ENCODE results near the gene ADCY10.

ADCY10 gene

DNA sequence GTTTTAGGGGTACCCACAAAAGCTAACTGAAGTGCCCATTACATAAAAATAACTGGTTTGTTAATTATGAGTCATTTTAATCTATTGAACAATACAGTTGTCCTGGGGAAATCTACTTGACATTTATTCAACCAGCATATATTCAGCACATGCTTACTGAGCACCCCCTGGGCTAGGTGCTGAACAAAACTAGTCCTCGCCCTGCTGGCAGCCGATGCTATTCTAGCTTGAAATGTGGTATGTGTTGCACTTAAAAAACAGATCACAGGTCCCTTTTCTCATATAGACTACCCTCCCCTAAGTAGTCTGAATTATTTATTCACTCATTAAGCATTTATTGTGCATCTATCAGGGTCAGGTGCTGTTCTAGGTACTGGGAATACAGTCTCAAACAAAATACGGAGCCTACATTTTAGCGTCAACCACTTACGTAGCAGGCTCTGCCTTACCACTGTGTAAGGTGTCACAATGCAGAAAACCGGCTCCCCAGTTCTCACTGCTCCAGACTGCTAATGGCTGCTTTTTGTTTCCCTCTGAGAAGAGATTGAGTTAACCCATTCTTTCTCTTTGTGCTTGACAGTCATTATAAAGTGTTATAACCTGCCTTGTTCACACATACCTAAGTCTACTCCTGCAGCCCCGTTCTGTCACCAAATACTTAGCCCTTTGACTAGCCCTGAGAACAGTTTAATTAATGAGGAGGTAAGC is 57.1 kb downstream of the ADCY10 start:
- Histone ChIP-seq H3K4me3 (ENCODE audit: low read depth, low read length, poor library complexity, severe bottlenecking) (no peak overlapping the region), H3F3A (ENCODE audit: insufficient read depth, low read length) (no peaks in the 10 kb centered on the region), H3K9me2 (ENCODE audit: low read depth, low read length) (no peaks in the 10 kb centered on the region), H3K4me2 (ENCODE audit: low read length) (no peak overlapping the region), H3K9me3 (ENCODE audit: low read length) (no peaks in the 10 kb centered on the region), H3K4me1 (ENCODE audit: insufficient read depth, low read length, severe bottlenecking) (no peaks in the 10 kb centered on the region), H3K27ac (ENCODE audit: low read depth, low read length, poor library complexity, severe bottlenecking) (no peak overlapping the region), H4K20me1 (ENCODE audit: insufficient read depth, low read length) (no peaks in the 10 kb centered on the region), H3K27me3 (ENCODE audit: insufficient read depth, low read length) (peaks cover 4% of the 10 kb centered on the region; the same call in 1 of the 2 replicates), H3K36me3 (ENCODE audit: insufficient read depth, low read length) (no peaks in the 10 kb centered on the region), H2AFZ (ENCODE audit: low read length) (no peak overlapping the region), H3K79me2 (ENCODE audit: insufficient read depth, low read length) (no peaks in the 10 kb centered on the region), H3K9ac (ENCODE audit: low read length) (no peak overlapping the region)
- TF ChIP-seq EZH2 (IDR thresholded peaks at IDR 0.05; ENCODE audit: borderline replicate concordance, low read length) (no peak), CTCF (IDR thresholded peaks at IDR 0.05; ENCODE audit: low read length) (no peak)

DNA sequence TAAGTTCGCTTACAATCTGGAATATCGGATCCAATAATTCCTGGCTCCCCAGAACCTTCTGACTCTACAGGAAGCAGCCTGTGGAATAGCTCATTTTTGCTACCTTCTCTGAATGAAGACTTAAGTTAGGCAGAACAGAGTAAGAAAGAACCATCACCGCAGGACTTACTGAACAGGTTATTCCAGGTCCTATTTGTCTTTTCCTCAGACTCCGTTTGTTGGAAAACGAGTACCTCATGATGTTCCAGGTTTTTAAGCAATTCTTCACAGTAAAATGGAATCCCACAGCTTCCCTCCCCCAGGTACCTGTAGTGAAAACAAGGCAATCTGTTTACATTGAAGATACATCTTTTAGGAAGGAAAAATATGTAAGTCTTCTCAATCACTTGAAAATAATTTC is 59.8 kb downstream of the ADCY10 start:
- H3K79me2 ChIP-seq (ENCODE audit: insufficient read depth, low read length) = no peaks in the 10 kb centered on the region
- H3F3A ChIP-seq (ENCODE audit: insufficient read depth, low read length) = no peaks in the 10 kb centered on the region
- no peaks in the 10 kb centered on the region for H3K4me1 ChIP-seq (ENCODE audit: insufficient read depth, low read length, severe bottlenecking)
- H3K9ac ChIP-seq (ENCODE audit: low read length) = no peak overlapping the region
- H3K9me2 ChIP-seq (ENCODE audit: low read depth, low read length) = no peaks in the 10 kb centered on the region
- no peak overlapping the region for H3K27ac ChIP-seq (ENCODE audit: low read depth, low read length, poor library complexity, severe bottlenecking)
- no peak overlapping the region for H3K4me3 ChIP-seq (ENCODE audit: low read depth, low read length, poor library complexity, severe bottlenecking)
- H2AFZ ChIP-seq (ENCODE audit: low read length) = no peak overlapping the region
- H3K9me3 ChIP-seq (ENCODE audit: low read length) = no peaks in the 10 kb centered on the region
- H3K27me3 ChIP-seq (ENCODE audit: insufficient read depth, low read length) = peaks cover 4% of the 10 kb centered on the region; the same call in 1 of the 2 replicates
- no peak overlapping the region for H3K4me2 ChIP-seq (ENCODE audit: low read length)
- no peaks in the 10 kb centered on the region for H3K36me3 ChIP-seq (ENCODE audit: insufficient read depth, low read length)
- H4K20me1 ChIP-seq (ENCODE audit: insufficient read depth, low read length) = no peaks in the 10 kb centered on the region
- TF ChIP-seq CTCF (IDR thresholded peaks at IDR 0.05; ENCODE audit: low read length) (no peak), EZH2 (IDR thresholded peaks at IDR 0.05; ENCODE audit: borderline replicate concordance, low read length) (no peak)

DNA sequence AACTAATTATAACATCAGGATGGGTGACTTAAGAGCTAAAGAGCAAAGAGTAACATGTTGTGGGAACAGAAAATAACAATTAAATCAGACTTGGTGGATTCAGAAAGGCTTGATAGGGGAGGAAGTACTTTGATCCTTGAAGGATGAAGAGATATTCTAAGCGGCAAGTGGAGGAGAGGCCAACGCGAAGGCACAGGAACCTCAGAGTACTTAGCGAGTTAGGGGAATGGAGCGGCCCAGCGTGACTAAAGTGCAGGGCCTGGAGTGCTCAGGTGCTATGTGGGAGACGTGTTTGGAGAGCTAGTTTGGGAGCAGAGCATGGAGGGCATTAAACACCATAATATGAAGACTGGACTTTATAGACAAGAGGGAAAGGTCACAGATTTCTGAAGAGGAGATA is 64.3 kb downstream of the ADCY10 start:
- Histone ChIP-seq H3K27ac (ENCODE audit: low read depth, low read length, poor library complexity, severe bottlenecking) (no peak overlapping the region), H4K20me1 (ENCODE audit: insufficient read depth, low read length) (no peaks in the 10 kb centered on the region), H3K79me2 (ENCODE audit: insufficient read depth, low read length) (no peaks in the 10 kb centered on the region), H3F3A (ENCODE audit: insufficient read depth, low read length) (no peaks in the 10 kb centered on the region), H3K9me3 (ENCODE audit: low read length) (no peaks in the 10 kb centered on the region), H3K9me2 (ENCODE audit: low read depth, low read length) (no peaks in the 10 kb centered on the region), H3K9ac (ENCODE audit: low read length) (no peak overlapping the region), H3K27me3 (ENCODE audit: insufficient read depth, low read length) (peaks cover 4% of the 10 kb centered on the region; the same call in 1 of the 2 replicates), H3K4me3 (ENCODE audit: low read depth, low read length, poor library complexity, severe bottlenecking) (no peak overlapping the region), H3K4me2 (ENCODE audit: low read length) (no peak overlapping the region), H3K36me3 (ENCODE audit: insufficient read depth, low read length) (no peaks in the 10 kb centered on the region), H3K4me1 (ENCODE audit: insufficient read depth, low read length, severe bottlenecking) (no peaks in the 10 kb centered on the region), H2AFZ (ENCODE audit: low read length) (no peak overlapping the region)
- no peak for TF ChIP-seq EZH2 (IDR thresholded peaks at IDR 0.05; ENCODE audit: borderline replicate concordance, low read length)
- TF ChIP-seq CTCF (IDR thresholded peaks at IDR 0.05; ENCODE audit: low read length) = no peak

Measured in OCI-LY1 (cell line).